Transverse colon (tissue), 4 donors: ENCODE results near the gene RAB25. TPM values are rescaled to one million over a fixed set of nuclear protein-coding genes. Genes with fewer than 3 reads are reported as not detected.

Experiments
- DNase-seq: peaks from one replicate; pipeline ENCODE4 v3.0.0-alpha.2; 2019
- H3K27ac ChIP-seq, 4 donors: fragments of 200-600 bp; sonication (generic); 2 replicates each; pipeline ENCODE4 v1.5.1; 2016 to 2018; ENCODE audit warnings: inconsistent platforms in 4 of 4
- H3K27me3 ChIP-seq: fragments of 200-600 bp; sonication (generic); 2 replicates; pipeline ENCODE4 v1.5.1; 2017; ENCODE audit warnings: inconsistent platforms
- H3K36me3 ChIP-seq, 4 donors: fragments of 200-600 bp; sonication (generic); 2 replicates each; pipeline ENCODE4 v1.5.1; 2017 to 2019; ENCODE audit warnings: inconsistent platforms in 4 of 4
- H3K4me1 ChIP-seq, 4 donors: fragments of 200-600 bp; sonication (generic); 2 replicates each; pipeline ENCODE4 v1.5.1; 2017 to 2020; ENCODE audit warnings: inconsistent platforms in 4 of 4
- H3K4me3 ChIP-seq, 4 donors: fragments of 200-600 bp; sonication (generic); 1 replicate in 1 of 4; 2 replicates in 3 of 4; pipeline versions ENCODE4 v1.5.1 to v1.6.1; 2017 to 2019; ENCODE audit warnings: inconsistent platforms in 4 of 4
- H3K9me3 ChIP-seq, 2 donors: fragments of 200-600 bp; sonication (generic); 2 replicates each; pipeline ENCODE4 v1.5.1; 2017 to 2019; ENCODE audit warnings: inconsistent platforms in 2 of 2
- CTCF ChIP-seq, 5 experiments: fragments of 200-600 bp in 3 of 5; fragments of 450-650 bp in 2 of 5; sonication (generic) in 3 of 5; IDR thresholded peaks; 1 replicate in 2 of 5; 2 replicates in 3 of 5; pipeline ENCODE4 v1.5.1; 2016 to 2017; ENCODE audit warnings: antibody characterized with exemption in 5 of 5, inconsistent platforms in 3 of 5, mild to moderate bottlenecking in 2 of 5, moderate library complexity in 1 of 5
- EP300 ChIP-seq: sonication (generic); formaldehyde crosslinking; IDR thresholded peaks from one replicate; pipeline ENCODE4 v1.6.1; 2017; ENCODE audit warnings: antibody characterized with exemption, low read depth
- POLR2A ChIP-seq: fragments of 450-650 bp; IDR thresholded peaks from one replicate; pipeline ENCODE4 v1.6.1; 2016; ENCODE audit warnings: antibody characterized with exemption, mild to moderate bottlenecking, moderate library complexity
- POLR2AphosphoS5 ChIP-seq, 3 donors: sonication (generic); formaldehyde crosslinking; IDR thresholded peaks; one replicate each; pipeline ENCODE4 v1.6.1; 2016; ENCODE audit warnings: antibody characterized with exemption in 3 of 3
- WGBS, 2 donors: methylation state at CpG; one replicate each; pipeline ENCODE4 v1.1.5; 2018; ENCODE audit warnings: low coverage in 1 of 2; 5-methylcytosine and 5-hydroxymethylcytosine counted together
- in situ Hi-C, 4 donors: fragments of 200-750 bp; cut with MboI; loops; one replicate each; pipeline versions ENCODE4 v1.15.0 to v1.15.1; 2017; ENCODE audit warnings: low sequenced_read_pairs in 3 of 4, low pct_ligation_motif_present in 1 of 4, low pct_unique_long_range_greater_than_20kb in 1 of 4
- intact Hi-C: fragments of 100-400 bp; cut with DNase I; formaldehyde crosslinking; loops from one replicate; pipeline ENCODE4 v1.15.1; 2023; ENCODE audit warnings: low total_unique reads
- total RNA-seq, 4 donors: library from RNA; depleted of rRNA; stranded (reverse); fragments of >200 nt; gene quantifications; one replicate each; pipeline ENCODE4 v1.1.0, GENCODE V29; 2016

Gene RAB25
- total RNA-seq, 4 donors from 2014 or later: 140 to 213 (median 174) TPM

- no peaks in the 10 kb centered on the region for H3K9me3 ChIP-seq
- H3K27me3 ChIP-seq: no peaks in the 10 kb centered on the region
- intact Hi-C loops: no loop called here
- H3K4me1 ChIP-seq: peaks cover 0 to 16% (median 10%) of the 10 kb centered on the region in 4 donors
- no peak for TF ChIP-seq POLR2A
- no peak for TF ChIP-seq CTCF (IDR thresholded peaks at IDR 0.05)
- no peak for TF ChIP-seq EP300
- no peak for TF ChIP-seq POLR2AphosphoS5 (IDR thresholded peaks at IDR 0.05)
- in situ Hi-C loops: no loop called here
- peak overlapping the region; percentile 95 to 98 (median 96) for H3K27ac ChIP-seq
- WGBS, 2 donors: 22% methylated on average over 17 of the region's 17 CpGs; no CpG with 5 or more reads in 1 of the 2 donors
- H3K4me3 ChIP-seq: peak overlapping the region; percentile 73 to 96 (median 79)
- DNase-seq: no peak
- H3K36me3 ChIP-seq: no peaks in the 10 kb centered on the region
These were observed 5.5 kb upstream of the RAB25 start for GRCh38 chr1:156055281-156056048.

DNA sequence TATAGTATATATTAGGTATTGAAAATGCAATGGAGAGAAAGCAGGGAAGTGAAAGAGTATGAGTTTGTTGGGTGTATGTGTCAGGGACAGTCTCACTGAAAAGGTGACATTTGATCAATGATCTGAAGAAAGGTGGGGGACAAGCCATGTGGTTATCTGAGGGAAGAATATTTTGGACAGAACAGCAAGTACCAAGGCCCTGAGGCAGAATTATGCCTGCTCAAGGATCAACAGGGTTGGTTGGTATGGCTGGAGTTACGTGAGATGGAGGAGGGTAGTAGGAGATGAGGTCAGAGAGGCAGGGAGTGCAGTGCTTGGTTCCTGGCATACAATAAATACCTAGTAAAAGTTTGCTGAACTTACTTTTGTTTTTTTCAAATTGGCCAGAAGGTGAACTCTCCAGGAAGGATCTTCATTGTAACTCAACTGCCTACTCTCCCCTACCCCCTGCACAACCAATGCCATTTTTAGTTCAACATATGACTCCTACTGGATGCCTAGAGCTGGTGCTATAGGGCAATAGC, 4.6 kb upstream of the RAB25 start:
- no peak for TF ChIP-seq POLR2A
- no peak for TF ChIP-seq CTCF (IDR thresholded peaks at IDR 0.05)
- TF ChIP-seq POLR2AphosphoS5 (IDR thresholded peaks at IDR 0.05): no peak
- no peak for TF ChIP-seq EP300
- 94% methylated on average over 1 of the region's 1 CpG; no CpG with 5 or more reads in 1 of the 2 donors for WGBS, 2 donors
- DNase-seq: no peak

DNA sequence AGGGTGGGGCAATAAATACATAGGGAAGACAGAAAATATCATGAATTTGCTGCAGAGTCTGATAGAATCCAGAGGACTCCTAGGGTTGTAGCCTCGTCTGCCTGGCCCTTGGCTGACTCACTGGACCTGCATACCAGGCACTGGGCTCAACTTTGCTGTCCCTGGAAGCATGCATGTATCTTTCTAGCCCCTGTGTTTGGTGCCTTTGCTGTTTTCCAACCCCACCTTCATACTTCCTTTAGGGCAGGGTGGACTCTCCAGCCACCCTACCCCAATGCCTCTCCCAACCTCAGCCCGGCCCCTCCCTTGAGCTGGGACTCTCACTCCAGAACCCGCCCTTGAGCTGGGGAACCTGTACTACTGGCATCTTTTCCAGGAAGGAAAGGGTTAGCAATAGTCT, 1.2 kb downstream of the RAB25 start:
- Histone ChIP-seq H3K4me3 (peak overlapping the region in 3 of 4 donors; percentile 36 to 49 (median 41)), H3K4me1 (peaks cover 0 to 11% (median 0%) of the 10 kb centered on the region in 4 donors), H3K27ac (peak overlapping the region; percentile 85 to 87 (median 85)), H3K36me3 (no peaks in the 10 kb centered on the region), H3K9me3 (no peaks in the 10 kb centered on the region), H3K27me3 (no peaks in the 10 kb centered on the region)
- DNase-seq: peak; percentile 67
- TF ChIP-seq POLR2A (peak; percentile 42), CTCF (IDR thresholded peaks at IDR 0.05) (no peak), POLR2AphosphoS5 (IDR thresholded peaks at IDR 0.05) (peak in 2 of 3 donors; percentile 30 to 32), EP300 (no peak)
- in situ Hi-C loops: no loop called here
- WGBS, 2 donors: 51 to 62% methylated on average over 3 of the region's 3 CpGs
- intact Hi-C loops: no loop called here

More for the DNA sequence above, 4.6 kb upstream of the RAB25 start:
- Histone ChIP-seq H3K9me3 (no peaks in the 10 kb centered on the region), H3K36me3 (no peaks in the 10 kb centered on the region), H3K4me3 (no peak overlapping the region), H3K27ac (no peak overlapping the region), H3K27me3 (no peaks in the 10 kb centered on the region), H3K4me1 (peaks cover 0 to 16% (median 10%) of the 10 kb centered on the region in 4 donors)
- intact Hi-C loops: no loop called here
- in situ Hi-C loops: no loop called here

- H3K9me3 ChIP-seq: no peaks in the 10 kb centered on the region
- H3K27ac ChIP-seq: peak overlapping the region in 1 of 4 donors; percentile 87
- intact Hi-C loops (no loop called here), in situ Hi-C loops (no loop called here)
- no peak overlapping the region for H3K4me3 ChIP-seq
- TF ChIP-seq EP300 (no peak), POLR2A (no peak), CTCF (IDR thresholded peaks at IDR 0.05) (no peak), POLR2AphosphoS5 (IDR thresholded peaks at IDR 0.05) (no peak)
- H3K27me3 ChIP-seq: no peaks in the 10 kb centered on the region
- H3K4me1 ChIP-seq: peaks cover 0 to 11% (median 0%) of the 10 kb centered on the region in 4 donors
- no peaks in the 10 kb centered on the region for H3K36me3 ChIP-seq
- DNase-seq: no peak
- 59% methylated on average over 2 of the region's 2 CpGs; no CpG with 5 or more reads in 1 of the 2 donors for WGBS, 2 donors
These were observed 3.0 kb downstream of the RAB25 start for GRCh38 chr1:156063997-156064285.
